ENCODE measurements around the gene CCN2. TPM values are rescaled to one million over a fixed set of nuclear protein-coding genes. Genes with fewer than 3 reads are reported as not detected.
"Not testable (repeated sequence)": the region's sequence is repeated elsewhere in the genome, so short reads cannot be mapped to it uniquely, and the experiment has no call there.

Gene CCN2
- total RNA-seq, 2 donors from 2014 or later: 28.6 to 29.4 TPM

- Histone ChIP-seq H3K4me3 (ENCODE audit: low read length) (no peak overlapping the region), H3K9ac (ENCODE audit: extremely low read depth, low read length, poor library complexity, severe bottlenecking) (no peak overlapping the region), H3K27me3 (ENCODE audit: control insufficient read depth, insufficient read depth, low read length, poor library complexity, severe bottlenecking) (no peaks in the 10 kb centered on the region), H3K36me3 (ENCODE audit: control insufficient read depth, insufficient read depth, low read length) (no peaks in the 10 kb centered on the region), H3K27ac (ENCODE audit: low read depth, low read length) (no peak overlapping the region), H3K9me3 (ENCODE audit: control insufficient read depth, low read length) (no peaks in the 10 kb centered on the region), H3K4me1 (ENCODE audit: control insufficient read depth, insufficient read depth, low read length) (no peaks in the 10 kb centered on the region)
- H3K27me3 Mint-ChIP-seq (ENCODE audit: insufficient read depth): no peaks in the 10 kb centered on the region
- H3K4me3 Mint-ChIP-seq: no peak overlapping the region
- peaks cover 15% of the 10 kb centered on the region for H3K4me1 Mint-ChIP-seq
- peaks cover 26% of the 10 kb centered on the region for H3K36me3 Mint-ChIP-seq (ENCODE audit: low read depth)
- no peak for DNase-seq
- no peaks in the 10 kb centered on the region for H3K9me3 Mint-ChIP-seq
- WGBS, 2 experiments (ENCODE audit: insufficient coverage in 1 of 2, insufficient read length in 1 of 2): 96 to 100% methylated on average over 2 to 4 of the region's 4 CpGs
- no peak overlapping the region for H3K27ac Mint-ChIP-seq
- no peak for TF ChIP-seq CTCF (conservative IDR thresholded peaks at IDR 0.05)
Observed at GRCh38 chr6:131910956-131911355, 40.2 kb downstream of the CCN2 start.

- H3K36me3 Mint-ChIP-seq (ENCODE audit: low read depth): peaks cover 19% of the 10 kb centered on the region
- no CpG with 5 or more reads among the region's 1 CpG for WGBS, 2 experiments (ENCODE audit: insufficient coverage in 1 of 2, insufficient read length in 1 of 2)
- no peaks in the 10 kb centered on the region for H3K27me3 Mint-ChIP-seq (ENCODE audit: insufficient read depth)
- H3K4me3 Mint-ChIP-seq: no peak overlapping the region
- DNase-seq: no peak
- Histone ChIP-seq H3K27me3 (ENCODE audit: control insufficient read depth, insufficient read depth, low read length, poor library complexity, severe bottlenecking) (no peaks in the 10 kb centered on the region), H3K9me3 (ENCODE audit: control insufficient read depth, low read length) (no peaks in the 10 kb centered on the region), H3K4me1 (ENCODE audit: control insufficient read depth, insufficient read depth, low read length) (no peaks in the 10 kb centered on the region), H3K9ac (ENCODE audit: extremely low read depth, low read length, poor library complexity, severe bottlenecking) (no peak overlapping the region), H3K36me3 (ENCODE audit: control insufficient read depth, insufficient read depth, low read length) (no peaks in the 10 kb centered on the region), H3K4me3 (ENCODE audit: low read length) (no peak overlapping the region), H3K27ac (ENCODE audit: low read depth, low read length) (no peak overlapping the region)
- no peaks in the 10 kb centered on the region for H3K9me3 Mint-ChIP-seq
- no peak overlapping the region for H3K27ac Mint-ChIP-seq
- peak; percentile 9 for TF ChIP-seq CTCF (conservative IDR thresholded peaks at IDR 0.05)
- peaks cover 21% of the 10 kb centered on the region for H3K4me1 Mint-ChIP-seq
Observed at GRCh38 chr6:131910219-131910589, 41.0 kb downstream of the CCN2 start.

GRCh38 chr6:131909408-131910218 lies 41.6 kb downstream of the CCN2 start:
- H3K27me3 Mint-ChIP-seq (ENCODE audit: insufficient read depth): no peaks in the 10 kb centered on the region
- H3K9me3 Mint-ChIP-seq: no peaks in the 10 kb centered on the region
- DNase-seq: peak; percentile 93
- H3K9ac ChIP-seq (ENCODE audit: extremely low read depth, low read length, poor library complexity, severe bottlenecking): no peak overlapping the region
- TF ChIP-seq CTCF (conservative IDR thresholded peaks at IDR 0.05): peak; percentile 91
- H3K36me3 Mint-ChIP-seq (ENCODE audit: low read depth): peaks cover 13% of the 10 kb centered on the region
- no peaks in the 10 kb centered on the region for H3K4me1 ChIP-seq (ENCODE audit: control insufficient read depth, insufficient read depth, low read length)
- H3K4me3 Mint-ChIP-seq: no peak overlapping the region
- H3K36me3 ChIP-seq (ENCODE audit: control insufficient read depth, insufficient read depth, low read length): no peaks in the 10 kb centered on the region
- H3K27ac Mint-ChIP-seq: no peak overlapping the region
- no peak overlapping the region for H3K4me3 ChIP-seq (ENCODE audit: low read length)
- 85 to 100% methylated on average over 1 to 4 of the region's 4 CpGs for WGBS, 2 experiments (ENCODE audit: insufficient coverage in 1 of 2, insufficient read length in 1 of 2)
- no peaks in the 10 kb centered on the region for H3K27me3 ChIP-seq (ENCODE audit: control insufficient read depth, insufficient read depth, low read length, poor library complexity, severe bottlenecking)
- H3K27ac ChIP-seq (ENCODE audit: low read depth, low read length): no peak overlapping the region
- H3K9me3 ChIP-seq (ENCODE audit: control insufficient read depth, low read length): no peaks in the 10 kb centered on the region
- H3K4me1 Mint-ChIP-seq: peaks cover 27% of the 10 kb centered on the region

- H3K27ac Mint-ChIP-seq; H3K27me3 ChIP-seq (ENCODE audit: control insufficient read depth, insufficient read depth, low read length, poor library complexity, severe bottlenecking); H3K9ac ChIP-seq (ENCODE audit: extremely low read depth, low read length, poor library complexity, severe bottlenecking); H3K4me3 Mint-ChIP-seq; H3K9me3 Mint-ChIP-seq; H3K36me3 ChIP-seq (ENCODE audit: control insufficient read depth, insufficient read depth, low read length); DNase-seq; H3K27ac ChIP-seq (ENCODE audit: low read depth, low read length); H3K4me3 ChIP-seq (ENCODE audit: low read length); H3K27me3 Mint-ChIP-seq (ENCODE audit: insufficient read depth); H3K4me1 ChIP-seq (ENCODE audit: control insufficient read depth, insufficient read depth, low read length); H3K9me3 ChIP-seq (ENCODE audit: control insufficient read depth, low read length): not testable (repeated sequence)
- Mint-ChIP-seq H3K36me3 (ENCODE audit: low read depth) (peaks cover 12% of the 10 kb centered on the region), H3K4me1 (peaks cover 31% of the 10 kb centered on the region)
- 89% methylated on average over 3 of the region's 3 CpGs; no CpG with 5 or more reads in 1 of the 2 experiments for WGBS, 2 experiments (ENCODE audit: insufficient coverage in 1 of 2, insufficient read length in 1 of 2)
Observed at GRCh38 chr6:131908787-131909186, 42.4 kb downstream of the CCN2 start.

GRCh38 chr6:131903734-131904133 lies 47.4 kb downstream of the CCN2 start:
- H3K27ac ChIP-seq (ENCODE audit: low read depth, low read length); H3K9me3 Mint-ChIP-seq; DNase-seq; H3K27me3 ChIP-seq (ENCODE audit: control insufficient read depth, insufficient read depth, low read length, poor library complexity, severe bottlenecking); H3K4me1 ChIP-seq (ENCODE audit: control insufficient read depth, insufficient read depth, low read length); H3K9me3 ChIP-seq (ENCODE audit: control insufficient read depth, low read length); H3K4me3 ChIP-seq (ENCODE audit: low read length); H3K27me3 Mint-ChIP-seq (ENCODE audit: insufficient read depth); H3K36me3 ChIP-seq (ENCODE audit: control insufficient read depth, insufficient read depth, low read length); H3K9ac ChIP-seq (ENCODE audit: extremely low read depth, low read length, poor library complexity, severe bottlenecking); H3K36me3 Mint-ChIP-seq (ENCODE audit: low read depth): not testable (repeated sequence)
- 17 to 36% methylated on average over 3 to 11 of the region's 12 CpGs for WGBS, 2 experiments (ENCODE audit: insufficient coverage in 1 of 2, insufficient read length in 1 of 2)
- Mint-ChIP-seq H3K27ac (peak overlapping the region; percentile 74), H3K4me1 (peaks cover 45% of the 10 kb centered on the region), H3K4me3 (peak overlapping the region; percentile 70)

Measured in endodermal cell (in vitro differentiated cells).